ENCODE results near the gene CPEB4. TPM values are rescaled to one million over a fixed set of nuclear protein-coding genes. Genes with fewer than 3 reads are reported as not detected.

Gene CPEB4
- total and polyA plus RNA-seq, 4 donors = 14.3 to 113 (median 32.1) TPM

DNA sequence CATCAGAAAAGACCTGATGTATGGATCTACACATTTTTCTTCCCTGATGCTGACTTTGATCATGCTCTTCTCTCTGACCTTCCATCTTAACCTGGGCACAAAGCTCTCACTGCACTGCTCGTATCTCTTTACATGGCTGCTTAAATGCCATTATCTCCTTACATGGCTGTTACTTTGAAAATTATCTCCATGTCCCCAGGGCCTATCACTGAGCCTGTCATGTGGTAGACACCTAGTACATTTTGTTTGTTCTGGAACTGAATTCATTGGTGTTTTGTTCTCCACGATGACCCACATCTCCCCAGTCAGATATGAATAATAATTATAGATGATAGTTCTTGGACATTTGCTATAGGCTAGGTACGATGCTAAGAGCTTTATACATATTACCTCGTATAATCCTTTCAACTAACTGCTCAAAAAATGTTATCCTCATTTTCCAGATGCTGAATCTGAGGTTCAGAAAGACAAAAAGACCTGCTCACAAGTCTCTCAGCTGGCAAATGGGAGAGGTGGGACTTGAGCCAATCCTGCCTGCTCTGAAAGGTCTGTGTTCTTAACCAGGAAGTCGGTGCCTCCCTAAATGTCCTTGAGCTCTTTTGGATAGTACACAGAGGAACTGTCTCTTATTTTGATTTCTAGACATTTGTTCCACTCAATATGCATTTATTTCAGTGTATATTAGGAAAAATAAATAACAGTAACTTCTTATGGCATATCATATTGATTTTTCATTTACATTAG, 9.8 kb upstream of the CPEB4 start:
- H3K36me3 ChIP-seq (ENCODE audit: control insufficient read depth in 4 of 4, insufficient read depth in 3 of 4, low read depth in 1 of 4, low read length in 3 of 4) = no peaks in the 10 kb centered on the region
- H3K9me3 ChIP-seq (ENCODE audit: control insufficient read depth in 4 of 4, low read length in 3 of 4) = no peaks in the 10 kb centered on the region
- 63% methylated on average over 5 of the region's 5 CpGs for whole genome bisulfite sequencing
- no peak for DNase-seq (ENCODE audit: low spot score)
- peak overlapping the region in 1 of 2 donors; percentile 5 for H3K27ac ChIP-seq (ENCODE audit: low read depth in 1 of 2, low read length in 2 of 2)
- H3K9ac ChIP-seq (ENCODE audit: low read depth in 1 of 2, low read length in 2 of 2) = peak overlapping the region in 1 of 2 donors; percentile 19
- TF ChIP-seq SP1 (IDR thresholded peaks at IDR 0.05) = no peak
- no peak overlapping the region for H3K4me3 ChIP-seq (ENCODE audit: low read depth in 1 of 3, low read length in 3 of 3)
- no peaks in the 10 kb centered on the region for H3K27me3 ChIP-seq (ENCODE audit: control insufficient read depth in 4 of 4, insufficient read depth in 4 of 4, low read length in 3 of 4)
- H3K4me1 ChIP-seq (ENCODE audit: control insufficient read depth in 4 of 4, insufficient read depth in 4 of 4, low read length in 3 of 4) = peaks cover 4 to 17% (median 13%) of the 10 kb centered on the region in 4 donors

DNA sequence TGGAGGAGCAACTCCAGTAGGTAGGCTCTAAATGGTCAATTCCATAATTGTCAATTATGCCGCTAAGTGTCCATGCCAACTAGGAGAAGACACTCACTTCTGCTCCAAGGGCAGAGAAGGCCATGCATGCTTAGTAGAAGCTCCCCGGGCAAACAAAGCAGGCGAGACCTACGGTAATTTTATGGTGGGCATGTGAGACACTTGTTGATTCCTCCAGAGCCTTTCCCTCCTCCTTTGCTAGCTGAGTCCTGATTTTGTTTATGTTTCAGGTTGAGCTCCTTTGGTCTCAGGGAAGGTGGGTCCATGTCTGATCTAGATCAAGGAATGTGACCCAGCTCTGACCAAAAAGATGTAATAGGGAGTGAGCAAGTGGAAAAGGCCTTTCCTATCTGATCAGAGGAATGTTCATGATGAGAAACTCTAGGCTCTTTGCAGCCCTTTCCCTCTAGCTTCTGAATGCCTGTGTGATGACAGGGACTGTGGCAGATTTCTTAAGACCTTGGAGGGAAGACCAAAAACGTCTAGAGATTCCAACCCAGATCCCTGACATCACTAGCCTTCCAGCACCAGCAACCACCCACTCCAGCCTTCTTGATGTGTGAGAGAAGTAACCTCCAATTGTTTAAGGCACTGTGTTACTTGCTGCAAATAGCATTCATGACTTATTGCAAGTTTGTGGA, 7.7 kb upstream of the CPEB4 start:
- Histone ChIP-seq H3K9ac (ENCODE audit: low read depth in 1 of 2, low read length in 2 of 2) (no peak overlapping the region), H3K27ac (ENCODE audit: low read depth in 1 of 2, low read length in 2 of 2) (no peak overlapping the region), H3K4me3 (ENCODE audit: low read depth in 1 of 3, low read length in 3 of 3) (no peak overlapping the region), H3K27me3 (ENCODE audit: control insufficient read depth in 4 of 4, insufficient read depth in 4 of 4, low read length in 3 of 4) (no peaks in the 10 kb centered on the region), H3K9me3 (ENCODE audit: control insufficient read depth in 4 of 4, low read length in 3 of 4) (no peaks in the 10 kb centered on the region), H3K36me3 (ENCODE audit: control insufficient read depth in 4 of 4, insufficient read depth in 3 of 4, low read depth in 1 of 4, low read length in 3 of 4) (no peaks in the 10 kb centered on the region), H3K4me1 (ENCODE audit: control insufficient read depth in 4 of 4, insufficient read depth in 4 of 4, low read length in 3 of 4) (peaks cover 4 to 24% (median 18%) of the 10 kb centered on the region in 4 donors)
- TF ChIP-seq, protein P1, sequence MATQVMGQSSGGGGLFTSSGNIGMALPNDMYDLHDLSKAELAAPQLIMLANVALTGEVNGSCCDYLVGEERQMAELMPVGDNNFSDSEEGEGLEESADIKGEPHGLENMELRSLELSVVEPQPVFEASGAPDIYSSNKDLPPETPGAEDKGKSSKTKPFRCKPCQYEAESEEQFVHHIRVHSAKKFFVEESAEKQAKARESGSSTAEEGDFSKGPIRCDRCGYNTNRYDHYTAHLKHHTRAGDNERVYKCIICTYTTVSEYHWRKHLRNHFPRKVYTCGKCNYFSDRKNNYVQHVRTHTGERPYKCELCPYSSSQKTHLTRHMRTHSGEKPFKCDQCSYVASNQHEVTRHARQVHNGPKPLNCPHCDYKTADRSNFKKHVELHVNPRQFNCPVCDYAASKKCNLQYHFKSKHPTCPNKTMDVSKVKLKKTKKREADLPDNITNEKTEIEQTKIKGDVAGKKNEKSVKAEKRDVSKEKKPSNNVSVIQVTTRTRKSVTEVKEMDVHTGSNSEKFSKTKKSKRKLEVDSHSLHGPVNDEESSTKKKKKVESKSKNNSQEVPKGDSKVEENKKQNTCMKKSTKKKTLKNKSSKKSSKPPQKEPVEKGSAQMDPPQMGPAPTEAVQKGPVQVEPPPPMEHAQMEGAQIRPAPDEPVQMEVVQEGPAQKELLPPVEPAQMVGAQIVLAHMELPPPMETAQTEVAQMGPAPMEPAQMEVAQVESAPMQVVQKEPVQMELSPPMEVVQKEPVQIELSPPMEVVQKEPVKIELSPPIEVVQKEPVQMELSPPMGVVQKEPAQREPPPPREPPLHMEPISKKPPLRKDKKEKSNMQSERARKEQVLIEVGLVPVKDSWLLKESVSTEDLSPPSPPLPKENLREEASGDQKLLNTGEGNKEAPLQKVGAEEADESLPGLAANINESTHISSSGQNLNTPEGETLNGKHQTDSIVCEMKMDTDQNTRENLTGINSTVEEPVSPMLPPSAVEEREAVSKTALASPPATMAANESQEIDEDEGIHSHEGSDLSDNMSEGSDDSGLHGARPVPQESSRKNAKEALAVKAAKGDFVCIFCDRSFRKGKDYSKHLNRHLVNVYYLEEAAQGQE (IDR thresholded peaks at IDR 0.05) = no peak
- TF ChIP-seq YY1 (IDR thresholded peaks at IDR 0.05) (no peak), NR2F2 (IDR thresholded peaks at IDR 0.05) (no peak)
- WGBS = 91% methylated on average over 5 of the region's 5 CpGs
- no peak for DNase-seq (ENCODE audit: low spot score)

DNA sequence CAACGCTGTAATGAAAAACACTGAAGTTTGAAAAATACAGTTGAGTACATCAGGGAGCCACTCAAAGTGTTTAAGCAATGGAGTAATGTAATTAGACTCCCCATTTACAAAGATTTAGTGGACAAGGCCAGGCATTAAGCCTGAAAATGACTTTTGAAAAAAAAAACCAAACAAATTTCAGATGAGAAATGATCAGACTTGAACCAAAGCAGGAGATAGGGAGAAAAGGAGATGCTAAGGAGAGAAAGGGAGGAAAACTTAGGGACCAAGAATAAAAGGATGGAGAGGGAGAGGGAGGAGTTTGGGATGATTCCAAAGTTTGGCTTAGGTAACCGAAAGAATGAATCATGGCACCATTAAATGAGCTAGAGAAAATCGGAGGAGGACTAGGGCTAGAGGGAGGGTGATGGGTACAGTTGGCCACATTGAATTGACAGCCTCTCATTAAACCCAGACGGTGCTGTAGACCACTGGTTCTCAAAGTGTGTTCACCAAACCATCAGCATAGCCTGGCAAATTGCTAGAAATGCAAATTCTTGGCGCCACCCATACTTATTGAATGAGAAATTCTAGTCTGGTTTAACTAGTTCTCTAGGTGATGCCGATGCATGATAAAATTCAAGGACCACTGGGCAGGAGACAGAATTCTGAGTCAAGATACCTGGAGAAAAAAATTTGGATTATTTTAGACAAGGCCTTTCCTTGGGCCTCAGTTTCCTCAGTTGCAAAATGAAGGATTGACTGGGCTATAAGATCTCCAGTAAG, 6.2 kb upstream of the CPEB4 start:
- H3K36me3 ChIP-seq (ENCODE audit: control insufficient read depth in 4 of 4, insufficient read depth in 3 of 4, low read depth in 1 of 4, low read length in 3 of 4) = no peaks in the 10 kb centered on the region
- WGBS = 94% methylated on average over 6 of the region's 6 CpGs
- H3K27me3 ChIP-seq (ENCODE audit: control insufficient read depth in 4 of 4, insufficient read depth in 4 of 4, low read length in 3 of 4) = no peaks in the 10 kb centered on the region
- no peak overlapping the region for H3K4me3 ChIP-seq (ENCODE audit: low read depth in 1 of 3, low read length in 3 of 3)
- H3K9me3 ChIP-seq (ENCODE audit: control insufficient read depth in 4 of 4, low read length in 3 of 4) = no peaks in the 10 kb centered on the region
- peaks cover 4 to 24% (median 18%) of the 10 kb centered on the region in 4 donors for H3K4me1 ChIP-seq (ENCODE audit: control insufficient read depth in 4 of 4, insufficient read depth in 4 of 4, low read length in 3 of 4)
- no peak overlapping the region for H3K27ac ChIP-seq (ENCODE audit: low read depth in 1 of 2, low read length in 2 of 2)
- H3K9ac ChIP-seq (ENCODE audit: low read depth in 1 of 2, low read length in 2 of 2) = no peak overlapping the region
- no peak for TF ChIP-seq TAF1 (conservative IDR thresholded peaks at IDR 0.05)
- no peak for TF ChIP-seq NR2F2 (IDR thresholded peaks at IDR 0.05)
- no peak for TF ChIP-seq MAX (IDR thresholded peaks at IDR 0.05)
- TF ChIP-seq FOXA2 (IDR thresholded peaks at IDR 0.05) = no peak
- TF ChIP-seq, protein P2, sequence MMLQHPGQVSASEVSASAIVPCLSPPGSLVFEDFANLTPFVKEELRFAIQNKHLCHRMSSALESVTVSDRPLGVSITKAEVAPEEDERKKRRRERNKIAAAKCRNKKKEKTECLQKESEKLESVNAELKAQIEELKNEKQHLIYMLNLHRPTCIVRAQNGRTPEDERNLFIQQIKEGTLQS (IDR thresholded peaks at IDR 0.05) = no peak
- TF ChIP-seq RXRA (IDR thresholded peaks at IDR 0.05) = no peak
- TF ChIP-seq FOXA1 (IDR thresholded peaks at IDR 0.05) = no peak
- TF ChIP-seq EGR1 (IDR thresholded peaks at IDR 0.05; ENCODE audit: low read depth in 2 of 2) = no peak
- no peak for TF ChIP-seq RAD21 (IDR thresholded peaks at IDR 0.05)
- TF ChIP-seq HNF4A (conservative IDR thresholded peaks at IDR 0.05) = no peak
- DNase-seq (ENCODE audit: low spot score) = no peak
